ENCODE measurements around the gene NSD1. TPM values are rescaled to one million over a fixed set of nuclear protein-coding genes. Genes with fewer than 3 reads are reported as not detected.
"Not testable (repeated sequence)": the region's sequence is repeated elsewhere in the genome, so short reads cannot be mapped to it uniquely, and the experiment has no call there.

The NSD1 gene
- total and polyA plus RNA-seq, 2 of the 8 experiments (the other 6 are each of a cell fraction or from before 2014, with no cell fraction given) = 22.8 to 168 TPM

DNA sequence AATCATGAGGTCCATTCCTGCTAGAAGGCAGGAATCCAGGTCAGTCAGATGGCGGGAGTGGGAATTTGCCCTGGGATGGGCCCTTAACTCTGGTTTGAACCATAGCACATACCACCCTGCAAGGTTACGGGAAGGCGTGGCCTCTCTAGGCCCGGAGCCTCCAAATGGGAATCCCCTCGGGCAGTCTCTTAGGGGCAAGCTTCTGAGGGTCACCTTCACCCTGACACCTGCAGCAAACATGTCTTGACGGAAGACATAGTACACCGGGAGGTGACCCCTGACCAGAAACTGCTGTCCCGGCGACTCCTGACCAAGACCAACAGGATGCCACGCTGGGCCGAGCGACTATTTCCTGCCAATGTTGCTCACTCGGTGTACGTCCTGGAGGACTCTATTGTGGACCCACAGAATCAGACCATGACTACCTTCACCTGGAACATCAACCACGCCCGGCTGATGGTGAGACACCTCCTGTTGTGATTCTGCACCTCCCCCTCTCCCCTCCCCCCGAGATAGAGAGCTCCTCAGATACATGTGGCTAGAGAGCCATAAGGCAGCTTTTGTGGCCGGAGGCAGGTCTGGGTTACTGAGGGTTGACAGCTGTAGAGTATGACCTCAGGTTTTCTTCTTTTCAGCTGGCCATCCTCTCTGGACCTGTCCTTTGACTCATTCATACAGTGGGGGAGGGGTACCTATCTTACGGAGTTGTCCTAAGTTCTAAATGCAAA is 171.0 kb downstream of the NSD1 start (continued):
- TF ChIP-seq BCL11A (IDR thresholded peaks at IDR 0.05; ENCODE audit: low read depth in 2 of 2, low read length in 2 of 2) (no peak), HDAC6 (IDR thresholded peaks at IDR 0.05; ENCODE audit: low read depth, low read length) (no peak)

DNA sequence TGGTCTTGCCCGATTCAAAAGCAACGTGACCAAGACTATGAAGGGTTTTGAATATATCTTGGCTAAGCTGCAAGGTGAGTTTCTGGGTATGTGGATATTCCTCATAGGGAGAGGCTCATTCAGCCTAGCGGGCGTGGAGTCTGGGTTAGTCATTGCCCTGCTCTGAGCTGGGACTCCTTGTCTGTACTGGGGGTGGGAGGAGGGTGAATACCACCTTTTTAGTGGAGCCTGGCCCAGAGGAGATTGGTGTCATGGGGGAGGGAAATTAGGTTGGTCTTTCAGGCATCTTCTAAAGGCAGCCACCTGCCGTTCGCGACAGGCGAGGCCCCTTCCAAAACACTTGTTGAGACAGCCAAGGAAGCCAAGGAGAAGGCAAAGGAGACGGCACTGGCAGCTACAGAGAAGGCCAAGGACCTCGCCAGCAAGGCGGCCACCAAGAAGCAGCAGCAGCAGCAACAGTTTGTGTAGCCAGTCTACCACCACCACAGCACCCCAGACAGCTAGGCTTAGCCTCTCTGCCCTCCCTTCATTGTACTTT is 172.6 kb downstream of the NSD1 start:
- not testable (repeated sequence) for H3K9me3 ChIP-seq (ENCODE audit: insufficient read depth in 2 of 2, low read depth in 1 of 2, low read length in 1 of 2); H3K56ac ChIP-seq (replicated peaks; ENCODE audit: insufficient read length, low read depth, low read length); FAIRE-seq; H3K4me2 ChIP-seq (ENCODE audit: insufficient read depth in 1 of 2, low read depth in 2 of 2, low read length in 2 of 2); H3K23ac ChIP-seq (ENCODE audit: insufficient read length); H2BK12ac ChIP-seq (ENCODE audit: low read depth, low read length); H3K4ac ChIP-seq (replicated peaks; ENCODE audit: insufficient read length, low read depth, low read length); DNase-seq (ENCODE audit: low read depth in 1 of 2, low spot score in 2 of 2); H2BK20ac ChIP-seq (ENCODE audit: low read length); H3K14ac ChIP-seq (ENCODE audit: insufficient read length); H4K91ac ChIP-seq (replicated peaks; ENCODE audit: insufficient read length, low read length); H4K5ac ChIP-seq (ENCODE audit: insufficient read length, low read depth, low read length); H3K27me3 ChIP-seq (replicated peaks in 1 of 4; ENCODE audit: control insufficient read depth in 3 of 4, extremely low read depth in 1 of 4, insufficient read depth in 3 of 4, low read length in 3 of 4); H3K18ac ChIP-seq (ENCODE audit: extremely low read depth, low read length); H2BK15ac ChIP-seq (ENCODE audit: low read length); H3K79me1 ChIP-seq (ENCODE audit: low read depth, low read length); H3K4me3 ChIP-seq (ENCODE audit: extremely low read depth in 1 of 4, insufficient read depth in 2 of 4, low read depth in 3 of 4, low read length in 4 of 4); H4K8ac ChIP-seq (ENCODE audit: extremely low read depth, insufficient read depth, low read length); H2BK120ac ChIP-seq (replicated peaks; ENCODE audit: low read depth, low read length); H2BK5ac ChIP-seq (ENCODE audit: low read depth, low read length); H3K27ac ChIP-seq (ENCODE audit: low read depth, low read length); H3K9ac ChIP-seq (replicated peaks in 1 of 4; ENCODE audit: extremely low read depth in 1 of 4, low read depth in 3 of 4, low read length in 3 of 4); H2AK5ac ChIP-seq (ENCODE audit: low read depth, low read length); H2AFZ ChIP-seq (ENCODE audit: low read length)
- POLR2A ChIA-PET (ENCODE audit: partially characterized antibody) = interaction anchor here (0.6 to 12.1 kb wide), 4 partner anchors 11 to 170 kb away, joined by 3 to 111 read pairs (median 4); partner anchors contain the start of gene NSD1
- Histone ChIP-seq H3K4me1 (replicated peaks in 1 of 4; ENCODE audit: control insufficient read depth in 3 of 4, insufficient read depth in 4 of 4, low read length in 3 of 4) (peaks cover 0 to 22% (median 12%) of the 10 kb centered on the region in 4 experiments; a peak in 6 of 7 replicates), H3K23me2 (ENCODE audit: low read depth, low read length) (peaks cover 13% of the 10 kb centered on the region; the same call in 1 of the 2 replicates), H4K20me1 (replicated peaks in 1 of 2; ENCODE audit: control insufficient read depth in 1 of 2, insufficient read depth in 2 of 2, low read length in 2 of 2) (peaks cover 7 to 19% of the 10 kb centered on the region in 2 experiments), H3K36me3 (ENCODE audit: control insufficient read depth in 2 of 4, insufficient read depth in 4 of 4, low read length in 3 of 4) (peaks cover 3 to 24% (median 13%) of the 10 kb centered on the region in 4 experiments; a peak in 6 of 8 replicates), H3K79me2 (ENCODE audit: control insufficient read depth in 1 of 2, insufficient read depth in 2 of 2, low read length in 2 of 2) (peaks cover 10 to 19% of the 10 kb centered on the region in 2 experiments)
- WGBS, 2 experiments (ENCODE audit: extremely low coverage in 1 of 2, insufficient coverage in 1 of 2, insufficient read length in 1 of 2, insufficient replicate concordance in 2 of 2, low coverage in 1 of 2, low lambda C conversion rate in 2 of 2, missing lambda C conversion rate in 1 of 2) = 96% methylated on average over 11 of the region's 11 CpGs; no CpG with 5 or more reads in 1 of the 2 experiments
- CTCF ChIA-PET (ENCODE audit: partially characterized antibody) = interaction anchor here (5.5 to 16.6 kb wide), 4 partner anchors 13 to 193 kb away, joined by 52 to 251 read pairs (median 60); partner anchors contain the start of gene PRR7
